Mesenchymal stem cell (in vitro differentiated cells and primary cell): ENCODE results near the gene ZFHX3.

Experiments
- DNase-seq: peaks from one replicate; pipeline ENCODE4 v3.0.0-alpha.2; 2013
- H2AFZ ChIP-seq: one replicate; pipeline ENCODE4 v1.6.1; 2013; ENCODE audit warnings: low read depth, mild to moderate bottlenecking, control low read depth, inconsistent platforms, low read length, moderate library complexity
- H2AK5ac ChIP-seq: 2 replicates; pipeline ENCODE4 v1.6.1; 2013; ENCODE audit warnings: low read length, moderate library complexity, mild to moderate bottlenecking, inconsistent platforms; ENCODE audit not compliant: severe bottlenecking
- H2BK120ac ChIP-seq: one replicate; pipeline ENCODE4 v1.6.1; 2013; ENCODE audit warnings: low read depth, mild to moderate bottlenecking, inconsistent platforms, low read length, moderate library complexity
- H2BK12ac ChIP-seq, 2 experiments: one replicate each; pipeline ENCODE4 v1.6.1; 2013; ENCODE audit warnings: inconsistent platforms in 2 of 2, low read length in 2 of 2, mild to moderate bottlenecking in 2 of 2, moderate library complexity in 2 of 2, control low read depth in 1 of 2
- H2BK15ac ChIP-seq: one replicate; pipeline ENCODE4 v1.6.1; 2013; ENCODE audit warnings: mild to moderate bottlenecking, low read depth, inconsistent platforms; ENCODE audit not compliant: poor library complexity, severe bottlenecking
- H2BK5ac ChIP-seq: 2 replicates; pipeline ENCODE4 v1.6.1; 2013; ENCODE audit warnings: low read depth, mild to moderate bottlenecking, low read length, control low read depth, inconsistent platforms; ENCODE audit not compliant: poor library complexity, severe bottlenecking
- H3K14ac ChIP-seq, 2 experiments: one replicate each; pipeline ENCODE4 v1.6.1; 2013; ENCODE audit warnings: inconsistent platforms in 2 of 2, low read length in 2 of 2, control low read depth in 1 of 2, mild to moderate bottlenecking in 1 of 2, moderate library complexity in 1 of 2
- H3K18ac ChIP-seq, 2 experiments: one replicate each; pipeline ENCODE4 v1.6.1; 2013; ENCODE audit warnings: inconsistent platforms in 2 of 2, low read length in 2 of 2, control low read depth in 1 of 2, low read depth in 1 of 2, mild to moderate bottlenecking in 1 of 2
- H3K23ac ChIP-seq, 2 experiments: one replicate each; pipeline ENCODE4 v1.6.1; 2013; ENCODE audit warnings: inconsistent platforms in 2 of 2, low read length in 2 of 2, mild to moderate bottlenecking in 2 of 2, moderate library complexity in 2 of 2, control low read depth in 1 of 2
- H3K27ac ChIP-seq: 2 replicates; pipeline ENCODE4 v1.5.1; 2013; ENCODE audit warnings: mild to moderate bottlenecking, moderate library complexity, low read length, control low read depth, inconsistent platforms; ENCODE audit not compliant: poor library complexity, severe bottlenecking
- H3K27me3 ChIP-seq, 2 experiments: 2 replicates each; pipeline versions ENCODE4 v1.6.1 to v1.7.0; 2013; ENCODE audit warnings: low read length in 2 of 2, mild to moderate bottlenecking in 2 of 2, moderate library complexity in 2 of 2, control low read depth in 1 of 2, inconsistent platforms in 1 of 2; ENCODE audit not compliant: control insufficient read depth in 1 of 2, insufficient read depth in 1 of 2
- H3K36me3 ChIP-seq, 2 experiments: 2 replicates each; pipeline versions ENCODE4 v1.6.1 to v1.7.0; 2013; ENCODE audit warnings: low read length in 2 of 2, control low read depth in 1 of 2, inconsistent platforms in 1 of 2, low read depth in 1 of 2, mild to moderate bottlenecking in 1 of 2; ENCODE audit not compliant: insufficient read depth in 2 of 2, control insufficient read depth in 1 of 2
- H3K4ac ChIP-seq, 2 experiments: one replicate each; pipeline ENCODE4 v1.6.1; 2013; ENCODE audit warnings: inconsistent platforms in 2 of 2, low read length in 2 of 2, mild to moderate bottlenecking in 2 of 2, moderate library complexity in 2 of 2, control low read depth in 1 of 2, low read depth in 1 of 2
- H3K4me1 ChIP-seq: 2 replicates; pipeline ENCODE4 v1.6.1; 2013; ENCODE audit warnings: low read depth, low read length, control low read depth; ENCODE audit not compliant: control insufficient read depth, insufficient read depth
- H3K4me2 ChIP-seq: 2 replicates; pipeline ENCODE4 v1.6.1; 2013; ENCODE audit warnings: low read length, mild to moderate bottlenecking, inconsistent platforms; ENCODE audit not compliant: poor library complexity, severe bottlenecking
- H3K4me3 ChIP-seq, 2 experiments: 2 replicates each; pipeline versions ENCODE4 v1.5.1 to v1.7.0; 2013; ENCODE audit warnings: low read length in 2 of 2, mild to moderate bottlenecking in 2 of 2, control low read depth in 1 of 2, low read depth in 1 of 2; ENCODE audit not compliant: insufficient read depth in 1 of 2
- H3K79me1 ChIP-seq: replicated peaks from 2 replicates; pipeline ENCODE4 v1.6.1; 2013; ENCODE audit warnings: mild to moderate bottlenecking, control low read depth, low read length, inconsistent platforms; ENCODE audit not compliant: poor library complexity, severe bottlenecking
- H3K9ac ChIP-seq: 2 replicates; pipeline ENCODE4 v1.7.0; 2013; ENCODE audit warnings: mild to moderate bottlenecking, low read length, moderate library complexity
- H3K9me3 ChIP-seq: 2 replicates; pipeline ENCODE4 v1.7.0; 2013; ENCODE audit warnings: mild to moderate bottlenecking, low read length; ENCODE audit not compliant: control insufficient read depth
- H4K8ac ChIP-seq: one replicate; pipeline ENCODE4 v1.6.1; 2013; ENCODE audit warnings: inconsistent platforms, mild to moderate bottlenecking, low read length, moderate library complexity
- H4K91ac ChIP-seq: one replicate; pipeline ENCODE4 v1.6.1; 2013; ENCODE audit warnings: mild to moderate bottlenecking, low read length, inconsistent platforms
- WGBS: methylation state at CpG from one replicate; pipeline ENCODE4 v1.1.7; 2013; ENCODE audit warnings: mixed read lengths; 5-methylcytosine and 5-hydroxymethylcytosine counted together

Gene ZFHX3

DNA sequence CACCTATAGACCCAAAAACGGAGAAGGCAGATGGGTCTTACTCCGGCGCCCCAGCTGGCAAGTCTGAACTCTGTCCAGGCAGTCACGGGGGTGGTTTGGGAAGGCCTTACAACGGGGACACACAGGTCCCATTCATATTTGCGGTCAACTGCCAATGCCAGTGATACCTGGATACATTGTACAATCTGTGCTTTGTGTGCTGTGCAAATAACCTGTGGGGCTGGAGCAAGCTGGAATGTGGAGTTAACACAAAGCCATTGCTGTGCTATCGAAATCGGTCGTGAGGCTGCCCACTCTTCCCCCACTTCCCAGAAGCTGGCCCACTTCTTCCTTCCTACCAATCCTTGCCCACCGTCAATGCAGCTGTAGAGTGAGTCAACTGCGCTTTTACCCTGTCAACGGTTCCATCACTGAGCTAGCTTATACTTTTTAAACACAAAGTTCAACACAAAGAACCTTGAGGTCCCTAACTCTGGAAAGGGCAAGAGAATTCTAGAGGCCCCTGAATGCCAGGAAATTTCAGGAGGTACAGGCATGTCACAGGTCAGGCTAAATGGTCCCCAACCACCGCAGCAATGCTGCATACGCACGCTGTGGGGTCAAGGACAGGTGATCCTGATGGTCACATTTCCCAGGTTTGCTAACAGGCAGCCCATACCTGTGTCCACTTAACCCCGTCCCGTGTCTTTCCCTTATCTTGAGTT, 122.8 kb downstream of the ZFHX3 start:
- Histone ChIP-seq H3K79me1 (peaks cover 30% of the 10 kb centered on the region), H3K27me3 (no peaks in the 10 kb centered on the region), H2AFZ (no peak overlapping the region), H2BK120ac (no peak overlapping the region), H3K9me3 (no peaks in the 10 kb centered on the region), H3K4me3 (no peak overlapping the region), H4K8ac (no peak overlapping the region), H3K4ac (no peak overlapping the region), H3K23ac (no peak overlapping the region), H3K18ac (no peak overlapping the region), H3K4me2 (no peak overlapping the region), H2AK5ac (no peak overlapping the region), H2BK12ac (no peak overlapping the region), H3K27ac (no peak overlapping the region), H3K9ac (no peak overlapping the region), H3K4me1 (peaks cover 14% of the 10 kb centered on the region), H3K14ac (no peak overlapping the region), H2BK5ac (no peak overlapping the region), H3K36me3 (no peaks in the 10 kb centered on the region), H4K91ac (no peak overlapping the region), H2BK15ac (no peak overlapping the region)
- no peak for DNase-seq
- WGBS = 90% methylated on average over 17 of the region's 17 CpGs

- no peaks in the 10 kb centered on the region for H3K27me3 ChIP-seq
- WGBS = 97% methylated on average over 9 of the region's 9 CpGs
- H3K4me2 ChIP-seq = no peak overlapping the region
- H3K36me3 ChIP-seq = no peaks in the 10 kb centered on the region
- no peak overlapping the region for H2BK5ac ChIP-seq
- no peak for DNase-seq
- H3K14ac ChIP-seq = no peak overlapping the region
- peaks cover 14% of the 10 kb centered on the region for H3K4me1 ChIP-seq
- no peak overlapping the region for H2BK15ac ChIP-seq
- no peak overlapping the region for H3K23ac ChIP-seq
- H3K4ac ChIP-seq = no peak overlapping the region
- no peak overlapping the region for H2BK12ac ChIP-seq
- no peak overlapping the region for H3K4me3 ChIP-seq
- peaks cover 32% of the 10 kb centered on the region for H3K79me1 ChIP-seq
- no peaks in the 10 kb centered on the region for H3K9me3 ChIP-seq
- H2AFZ ChIP-seq = no peak overlapping the region
- H3K27ac ChIP-seq = no peak overlapping the region
- H4K91ac ChIP-seq = no peak overlapping the region
- no peak overlapping the region for H2BK120ac ChIP-seq
- no peak overlapping the region for H4K8ac ChIP-seq
- H3K9ac ChIP-seq = no peak overlapping the region
- no peak overlapping the region for H3K18ac ChIP-seq
- H2AK5ac ChIP-seq = no peak overlapping the region
Measured at GRCh38 chr16:72924537-72924926, 123.4 kb downstream of the ZFHX3 start.

- H3K9ac ChIP-seq = no peak overlapping the region
- H2BK5ac ChIP-seq = no peak overlapping the region
- no peak overlapping the region for H4K91ac ChIP-seq
- no peak overlapping the region for H3K4me2 ChIP-seq
- no peak overlapping the region for H3K4ac ChIP-seq
- no peak overlapping the region for H2BK15ac ChIP-seq
- peaks cover 14% of the 10 kb centered on the region for H3K4me1 ChIP-seq
- H3K27me3 ChIP-seq = no peaks in the 10 kb centered on the region
- no peaks in the 10 kb centered on the region for H3K9me3 ChIP-seq
- no peak overlapping the region for H3K27ac ChIP-seq
- H3K18ac ChIP-seq = no peak overlapping the region
- 98% methylated on average over 10 of the region's 11 CpGs for WGBS
- no peak overlapping the region for H3K4me3 ChIP-seq
- H3K79me1 ChIP-seq = peaks cover 31% of the 10 kb centered on the region
- no peak overlapping the region for H2BK120ac ChIP-seq
- H3K14ac ChIP-seq = no peak overlapping the region
- no peak overlapping the region for H4K8ac ChIP-seq
- DNase-seq = no peak
- no peak overlapping the region for H2AK5ac ChIP-seq
- no peak overlapping the region for H2AFZ ChIP-seq
- H3K36me3 ChIP-seq = no peaks in the 10 kb centered on the region
- H2BK12ac ChIP-seq = no peak overlapping the region
- H3K23ac ChIP-seq = no peak overlapping the region
Measured at GRCh38 chr16:72923757-72924156, 124.2 kb downstream of the ZFHX3 start.

- DNase-seq = no peak
- Histone ChIP-seq H3K4me1 (peaks cover 12% of the 10 kb centered on the region), H2BK15ac (no peak overlapping the region), H2BK12ac (no peak overlapping the region), H2AK5ac (no peak overlapping the region), H3K9me3 (no peaks in the 10 kb centered on the region), H3K18ac (no peak overlapping the region), H3K4me3 (no peak overlapping the region), H3K27me3 (no peaks in the 10 kb centered on the region), H4K8ac (no peak overlapping the region), H4K91ac (no peak overlapping the region), H3K23ac (no peak overlapping the region), H2BK120ac (no peak overlapping the region), H3K4ac (no peak overlapping the region), H2BK5ac (no peak overlapping the region), H2AFZ (no peak overlapping the region), H3K14ac (no peak overlapping the region), H3K4me2 (no peak overlapping the region), H3K9ac (no peak overlapping the region), H3K36me3 (no peaks in the 10 kb centered on the region), H3K27ac (no peak overlapping the region), H3K79me1 (peaks cover 28% of the 10 kb centered on the region)
- 71% methylated on average over 1 of the region's 3 CpGs for WGBS
Measured at GRCh38 chr16:72922714-72923113, 125.2 kb downstream of the ZFHX3 start.
